Retinal pigment epithelial cell (primary cell): ENCODE measurements around the gene HS3ST5.

Source experiments
- DNase-seq: peaks from one replicate; pipeline ENCODE4 v3.0.0-alpha.2; 2010; ENCODE audit warnings: low read depth
- H3K4me3 ChIP-seq: 2 replicates; pipeline ENCODE4 v1.5.1; 2011; ENCODE audit warnings: mild to moderate bottlenecking, low read length, control low read depth, moderate library complexity
- CTCF ChIP-seq: conservative IDR thresholded peaks from 2 replicates; pipeline ENCODE4 v1.5.1; 2011; ENCODE audit warnings: low read depth, low read length, control low read depth, inconsistent platforms

HS3ST5 gene

GRCh38 chr6:114355300-114355699 is 12.5 kb upstream of the HS3ST5 start:
- no peak for DNase-seq
- no peak for TF ChIP-seq CTCF
- H3K4me3 ChIP-seq = no peak overlapping the region

- no peak overlapping the region for H3K4me3 ChIP-seq
- no peak for TF ChIP-seq CTCF
- DNase-seq = no peak
Measured at GRCh38 chr6:114354482-114354881, 11.7 kb upstream of the HS3ST5 start.

GRCh38 chr6:114346451-114346850 is 3.6 kb upstream of the HS3ST5 start:
- TF ChIP-seq CTCF = no peak
- DNase-seq = no peak

GRCh38 chr6:114344971-114345275 is 2.1 kb upstream of the HS3ST5 start:
- no peak for TF ChIP-seq CTCF
- no peak overlapping the region for H3K4me3 ChIP-seq
- no peak for DNase-seq

More at GRCh38 chr6:114346451-114346850, 3.6 kb upstream of the HS3ST5 start:
- no peak overlapping the region for H3K4me3 ChIP-seq

- DNase-seq = peak; percentile 8
- no peak for TF ChIP-seq CTCF
- H3K4me3 ChIP-seq = no peak overlapping the region
Measured at GRCh38 chr6:114344246-114344970, 1.6 kb upstream of the HS3ST5 start.

- peak overlapping the region; percentile 69 for H3K4me3 ChIP-seq
- TF ChIP-seq CTCF = no peak
- no peak for DNase-seq
Measured at GRCh38 chr6:114343782-114344144, 940 bp upstream of the HS3ST5 start.

- DNase-seq = no peak
- no peak for TF ChIP-seq CTCF
- peak overlapping the region; percentile 69 for H3K4me3 ChIP-seq
Measured at GRCh38 chr6:114342086-114342825, 567 bp downstream of the HS3ST5 start.
